ENCODE results near the gene DUSP15.

- no peak for TF ChIP-seq CTCF (IDR thresholded peaks at IDR 0.05; ENCODE audit: insufficient read depth, low read length, poor library complexity, severe bottlenecking)
- TF ChIP-seq EZH2phosphoT487 (conservative IDR thresholded peaks at IDR 0.05; ENCODE audit: low read length) = no peak
Observed at GRCh38 chr20:31823360-31824124, 46.8 kb downstream of the DUSP15 start.

Data from SU-DHL-6 (cell line).